NOMO-1 (cell line): ENCODE data around the gene RDH13.
"Not testable (repeated sequence)": the region's sequence is repeated elsewhere in the genome, so short reads cannot be mapped to it uniquely, and the experiment has no call there.

Experiments
- DNase-seq, 2 experiments: peaks; one replicate each; lab custom pipeline; 2025; ENCODE audit not compliant: unreplicated experiment in 2 of 2; lab: John Stamatoyannopoulos, UW

RDH13 gene

DNA sequence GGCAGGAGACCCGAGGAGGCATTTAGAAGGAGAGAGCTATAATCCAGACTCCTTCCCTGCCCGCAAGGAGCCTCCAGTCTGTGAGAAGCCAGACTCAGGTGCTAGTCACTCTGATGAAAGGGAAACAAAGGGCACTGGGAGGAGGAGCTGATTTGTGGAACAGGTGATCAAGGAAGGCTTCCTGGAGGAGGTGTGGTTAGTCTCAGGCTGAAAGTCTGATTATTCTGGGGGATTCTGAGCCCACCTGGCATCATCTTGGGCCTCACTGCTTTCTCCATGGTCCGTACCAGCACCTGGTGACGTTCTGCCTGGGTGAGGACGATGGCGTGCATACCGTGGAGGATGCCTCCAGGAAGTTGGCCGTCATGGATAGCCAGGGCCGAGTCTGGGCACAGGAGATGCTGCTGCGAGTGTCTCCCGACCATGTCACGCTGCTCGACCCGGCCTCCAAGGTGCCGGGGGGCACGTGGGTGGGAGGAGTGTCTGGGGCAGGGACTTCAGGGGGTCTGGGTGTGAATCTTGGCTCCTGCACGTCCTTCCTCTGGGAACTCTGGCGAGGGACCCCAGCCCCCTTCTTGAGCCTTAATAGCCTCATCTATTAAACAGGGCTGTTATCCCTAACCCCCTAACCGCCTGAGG lies 16.6 kb upstream of the RDH13 start:
- DNase-seq = no peak

DNA sequence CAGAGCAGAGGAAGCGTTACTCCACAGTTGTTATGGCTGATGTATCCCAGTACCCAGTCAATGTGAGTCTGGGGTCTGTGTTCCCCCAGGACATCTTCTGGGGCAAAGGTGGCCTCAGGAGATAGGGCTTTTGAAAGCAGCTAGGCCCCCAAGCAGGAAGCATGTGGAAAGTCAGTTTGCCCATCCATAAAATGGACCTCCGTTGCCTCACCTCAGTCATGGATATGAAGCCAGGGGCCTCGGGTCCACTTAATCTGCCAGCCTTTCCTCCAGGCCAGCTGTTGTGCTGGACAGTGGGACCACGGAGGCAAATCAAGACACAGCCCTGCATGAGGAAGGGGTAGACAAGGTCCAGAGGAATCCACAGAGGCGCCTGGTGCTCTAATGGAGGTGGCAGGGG lies 16.0 kb upstream of the RDH13 start:
- DNase-seq = no peak

DNA sequence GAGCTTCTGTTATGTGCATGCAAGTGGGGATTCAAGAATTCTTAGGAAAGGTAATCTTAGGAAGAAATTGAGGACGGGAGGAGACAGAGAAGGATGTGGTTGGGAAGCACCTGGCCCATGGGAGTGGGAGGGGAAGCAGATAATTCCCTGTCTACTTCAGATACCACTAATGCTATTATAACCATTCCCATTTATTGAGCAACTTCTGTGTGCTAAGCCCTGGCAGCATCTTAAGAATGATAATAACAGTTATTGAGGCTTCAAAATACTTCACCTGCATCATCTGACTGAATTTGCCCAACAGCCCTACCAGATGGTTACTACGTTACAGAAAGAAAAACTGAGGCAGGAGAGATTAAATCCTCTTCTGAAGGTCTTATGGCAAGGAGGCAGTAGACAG lies 14.2 kb upstream of the RDH13 start:
- DNase-seq = no peak

DNA sequence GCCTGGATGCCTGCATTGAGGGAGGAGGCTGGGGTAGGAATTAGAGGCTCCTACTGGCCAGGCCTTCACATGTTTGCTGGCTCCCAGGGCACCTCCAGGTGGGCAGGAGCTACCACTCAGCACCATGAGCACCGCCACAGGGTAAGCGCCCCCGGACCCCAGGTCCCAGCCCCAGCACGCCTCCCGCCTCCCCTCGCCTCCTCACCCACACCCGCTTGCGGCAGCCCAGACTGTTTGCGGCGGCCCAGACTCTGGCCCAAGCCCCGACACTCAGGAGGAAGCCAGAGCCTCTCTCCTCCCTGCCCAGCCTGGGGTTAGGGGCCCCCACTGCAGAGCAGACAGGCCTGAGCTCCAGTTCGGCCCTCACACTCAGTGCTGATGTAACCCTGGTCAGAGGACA lies 13.4 kb upstream of the RDH13 start:
- no peak for DNase-seq

DNA sequence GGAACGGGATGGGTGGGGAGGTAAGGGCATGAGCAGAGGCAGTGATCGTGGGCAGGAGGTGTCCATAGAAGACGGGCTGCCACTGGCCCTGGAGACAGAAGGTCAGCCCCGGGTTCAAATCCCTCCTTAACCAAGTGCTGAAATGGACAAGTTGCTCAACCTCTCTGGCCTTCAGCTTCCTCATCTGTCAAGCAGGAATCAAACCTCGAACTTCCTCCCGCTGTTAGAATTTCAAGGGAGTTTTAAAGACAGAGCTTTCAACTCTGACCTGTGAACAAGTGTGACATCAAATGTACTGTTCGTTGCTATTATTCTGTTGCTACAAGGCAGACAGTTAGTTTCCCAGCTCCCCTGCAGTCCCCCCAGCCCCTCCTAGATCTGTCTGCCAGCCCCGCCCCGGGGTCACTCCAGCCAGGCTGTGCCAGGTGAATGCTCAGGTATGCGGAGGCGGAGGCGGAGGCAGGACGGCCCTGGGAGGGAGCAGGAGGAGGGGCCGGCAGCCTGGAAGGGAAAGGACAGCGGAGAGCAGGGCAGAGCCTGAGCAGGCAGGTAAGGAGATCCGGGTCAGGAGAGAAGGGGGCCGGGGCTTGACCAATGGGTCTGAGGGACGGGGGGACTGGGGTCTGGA lies 12.5 kb upstream of the RDH13 start, which contains the start of gene EPS8L1:
TSS of gene EPS8L1 (plus strand) at position 499 of the 628 bp plus-strand sequence. CDS start 576 bp downstream, outside the sequence.
- peak; percentile 19 to 42 for DNase-seq

DNA sequence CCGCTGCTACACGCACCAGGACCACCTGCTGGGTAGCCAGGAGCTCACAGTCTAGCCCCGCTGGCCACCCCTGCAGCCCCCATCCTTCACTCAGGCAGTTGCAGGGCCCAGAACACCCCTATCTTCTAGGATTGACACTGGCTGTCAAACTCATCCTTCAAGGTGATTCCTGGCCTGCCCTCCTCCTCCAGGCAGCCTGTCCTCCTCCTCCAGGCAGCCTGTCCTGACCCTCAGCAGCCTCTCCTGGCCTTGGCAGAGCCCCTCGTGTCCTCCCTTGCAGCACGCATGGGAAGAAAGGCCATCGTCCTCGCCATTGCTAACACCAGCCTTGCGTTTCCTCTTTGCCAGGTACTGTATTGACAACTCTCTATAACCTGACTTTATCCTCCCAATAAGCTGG lies 9.0 kb upstream of the RDH13 start:
- DNase-seq = no peak

DNA sequence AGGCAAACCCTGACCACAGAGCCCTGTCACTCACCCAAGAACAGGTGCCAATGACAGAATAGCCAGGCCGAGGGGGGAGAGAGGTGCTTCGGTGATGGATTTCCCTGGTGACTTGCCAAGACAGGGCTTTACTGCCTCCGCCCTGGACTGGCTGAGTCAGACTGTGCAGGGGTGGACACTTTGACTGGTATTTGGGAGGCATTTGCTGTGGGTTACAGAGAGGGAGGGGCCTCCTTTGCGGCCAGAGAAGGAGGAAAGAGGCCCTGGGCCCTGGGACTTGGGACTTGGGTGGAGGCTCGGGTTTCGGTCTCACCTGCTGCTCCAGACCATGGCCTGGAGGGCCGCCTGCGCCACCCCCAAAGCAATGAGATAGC lies 8.2 kb upstream of the RDH13 start:
- peak in 1 of 2 experiments; percentile 4 for DNase-seq

DNA sequence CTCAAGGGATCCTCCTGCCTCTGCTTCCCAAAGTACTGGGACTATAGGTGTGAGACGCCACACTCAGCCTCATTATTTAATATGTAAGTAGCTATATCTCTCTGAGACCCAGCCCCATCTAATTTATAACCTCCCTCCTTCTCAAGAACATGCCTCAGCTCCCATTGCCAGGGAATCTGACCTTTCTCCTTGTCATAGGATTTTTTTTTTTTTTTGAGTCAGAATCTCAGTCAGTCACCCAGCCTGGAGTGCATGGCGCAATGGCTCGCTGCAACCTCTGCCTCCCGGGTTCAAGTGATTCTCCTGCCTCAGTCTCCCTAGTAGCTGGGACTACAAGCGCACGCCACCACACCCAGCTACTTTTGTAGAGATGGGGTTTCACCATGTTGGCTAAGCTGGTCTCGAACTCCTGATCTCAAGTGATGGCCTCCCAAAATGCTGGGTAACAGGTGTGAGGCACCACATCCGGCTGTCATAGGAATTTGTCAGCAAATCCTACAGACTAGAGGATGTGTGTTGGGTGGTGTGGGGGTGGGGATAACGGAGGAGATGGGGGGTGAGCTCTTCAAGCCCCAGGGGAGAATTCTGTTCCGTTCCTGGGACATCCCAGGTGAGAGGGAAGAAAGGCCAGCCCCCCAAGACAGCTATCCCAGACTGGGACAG lies 7.6 kb upstream of the RDH13 start:
- no peak for DNase-seq

DNA sequence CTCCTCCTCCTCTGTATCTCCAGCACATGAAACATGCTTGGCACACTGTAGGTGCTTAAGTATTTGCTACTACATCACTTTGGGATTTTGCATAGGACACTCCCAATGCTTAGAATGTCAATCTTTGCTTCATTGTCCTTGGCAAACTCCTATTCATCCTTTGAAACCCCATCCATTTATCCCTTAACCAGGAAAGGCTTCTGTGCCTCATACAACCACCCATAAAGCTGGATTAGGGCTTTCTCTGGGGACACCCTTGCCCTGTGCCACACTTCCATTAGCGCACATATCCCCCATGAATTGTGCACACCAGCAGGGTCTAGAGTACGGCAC lies 6.9 kb upstream of the RDH13 start:
- DNase-seq = no peak

DNA sequence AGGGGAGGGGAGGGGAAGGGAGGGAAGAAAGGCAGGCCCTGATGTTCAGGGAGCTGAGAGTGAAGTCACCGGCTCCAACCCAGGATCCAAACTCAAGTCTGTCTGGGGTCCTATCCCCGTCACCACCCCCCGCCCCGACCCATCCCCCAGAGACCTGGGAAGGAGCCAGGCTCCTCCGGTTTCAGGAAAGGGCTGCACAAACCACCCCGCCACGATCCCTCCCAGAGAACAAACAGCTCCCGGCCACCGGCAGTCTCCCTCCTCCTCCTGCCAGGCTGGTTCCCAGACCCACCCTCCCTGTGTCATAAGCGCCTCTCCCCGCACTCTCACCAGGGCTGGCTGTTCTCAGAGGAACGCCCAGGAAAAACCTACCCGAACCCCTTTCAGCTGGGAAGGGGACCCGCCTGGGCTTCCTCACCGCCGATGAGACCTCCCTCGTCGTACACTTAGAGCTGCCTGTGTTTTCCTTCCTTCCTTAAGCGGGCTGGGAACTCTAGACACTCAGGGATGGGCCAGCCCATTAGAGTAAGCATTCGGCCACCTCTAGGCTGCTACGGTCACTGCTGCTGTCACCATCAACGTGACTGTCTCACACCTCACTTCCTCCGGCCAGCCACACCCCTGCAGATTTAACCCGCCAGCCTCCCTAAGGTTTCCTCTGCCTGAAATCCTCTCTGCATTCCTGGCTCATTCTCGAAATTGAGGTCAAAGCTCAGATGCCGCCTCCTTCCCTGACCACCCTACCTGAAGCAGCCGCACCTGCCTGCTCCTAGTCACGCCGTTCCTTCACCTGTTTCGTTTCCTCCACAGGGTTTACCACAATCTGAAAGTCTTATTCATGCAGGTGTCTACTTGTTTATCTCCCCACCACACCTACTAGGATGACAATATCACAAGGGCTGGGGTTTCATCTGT lies 6.3 kb upstream of the RDH13 start:
- peak in 1 of 2 experiments; percentile 5 for DNase-seq

DNA sequence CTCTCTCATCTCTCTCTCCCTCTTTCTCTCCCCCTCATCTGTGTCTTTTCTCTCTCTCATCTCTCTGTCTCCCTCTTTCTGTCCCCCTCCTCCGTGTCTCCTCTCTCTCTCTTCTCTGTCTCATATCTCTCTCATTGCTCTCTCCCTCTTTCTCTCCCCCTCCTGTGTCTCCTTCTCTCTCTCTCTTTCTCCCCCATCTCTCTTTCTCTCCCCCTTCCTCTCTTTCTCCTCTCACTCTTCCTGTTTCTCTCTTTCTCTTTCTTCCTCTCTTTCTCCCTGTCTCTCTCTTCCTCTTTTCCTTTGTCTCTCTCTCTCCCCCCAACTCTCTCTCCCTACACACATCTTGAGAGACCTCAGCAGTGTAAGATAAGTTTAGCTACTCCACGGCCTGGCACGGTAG lies 4.9 kb upstream of the RDH13 start:
- no peak for DNase-seq

DNA sequence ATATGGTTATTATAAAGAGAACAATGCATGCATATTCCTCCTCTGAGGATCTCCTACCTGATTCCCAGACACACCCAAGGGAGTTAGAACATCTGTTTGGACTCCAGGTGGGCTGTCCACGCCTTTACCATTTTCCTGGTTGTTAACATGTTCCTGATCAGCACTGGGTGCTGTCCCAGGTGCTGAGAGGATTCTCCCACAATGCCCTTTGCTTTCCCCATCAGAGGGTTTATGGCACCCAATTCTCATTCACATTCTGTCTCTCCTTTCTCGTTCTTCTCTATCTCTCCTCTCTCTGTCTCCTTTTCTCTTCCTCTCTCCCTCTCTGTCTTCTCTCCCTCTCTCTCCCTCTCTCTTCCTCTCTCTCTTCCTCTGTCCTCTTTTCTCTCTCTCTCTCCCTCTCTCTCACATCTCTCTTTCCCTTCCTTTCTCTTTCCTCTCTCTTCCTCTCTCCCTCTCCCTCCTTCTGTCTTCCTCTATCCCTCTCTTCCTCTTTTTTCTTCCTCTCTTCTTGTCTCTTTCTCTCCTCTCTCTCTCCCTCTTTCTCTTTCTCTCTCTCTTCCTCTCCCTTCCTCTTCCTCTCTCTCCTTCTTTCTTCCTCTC lies 3.3 kb upstream of the RDH13 start:
- DNase-seq = no peak

DNA sequence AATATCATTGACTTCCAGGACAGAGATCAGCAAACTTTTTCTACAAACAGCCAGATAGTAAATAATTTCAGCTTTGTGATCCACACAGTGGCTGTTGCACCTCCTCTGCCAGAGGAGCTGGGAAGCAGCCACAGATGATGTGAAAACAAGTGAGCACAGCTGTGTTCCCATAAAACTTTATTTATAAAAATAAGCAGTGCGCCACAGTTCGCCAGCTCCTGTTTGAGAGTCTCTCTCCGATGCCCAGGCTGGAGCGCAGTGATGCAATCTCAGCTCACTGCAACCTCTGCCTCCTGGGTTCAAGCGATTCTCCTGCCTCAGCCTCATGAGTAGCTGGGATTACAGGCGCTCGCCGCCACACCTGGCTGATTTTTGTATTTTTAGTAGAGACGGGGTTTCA lies 2.6 kb upstream of the RDH13 start:
- not testable (repeated sequence) for DNase-seq

DNA sequence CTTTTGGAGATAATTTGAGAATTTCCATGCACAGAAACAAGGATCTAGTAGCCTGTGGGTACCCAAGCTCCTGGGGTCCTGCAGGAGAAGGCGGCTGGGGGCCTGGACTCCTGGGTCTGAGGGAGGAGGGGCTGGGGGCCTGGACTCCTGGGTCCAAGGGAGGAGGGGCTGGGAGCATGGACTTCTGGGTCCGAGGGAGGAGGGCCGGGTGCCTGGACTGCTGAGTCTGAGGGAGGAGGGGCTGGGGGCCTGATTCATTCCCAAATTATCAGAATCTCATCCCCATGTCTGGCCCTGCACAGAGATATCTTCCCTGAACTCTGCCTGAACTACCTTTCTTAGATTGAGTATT lies 520 bp upstream of the RDH13 start:
- no peak for DNase-seq

DNA sequence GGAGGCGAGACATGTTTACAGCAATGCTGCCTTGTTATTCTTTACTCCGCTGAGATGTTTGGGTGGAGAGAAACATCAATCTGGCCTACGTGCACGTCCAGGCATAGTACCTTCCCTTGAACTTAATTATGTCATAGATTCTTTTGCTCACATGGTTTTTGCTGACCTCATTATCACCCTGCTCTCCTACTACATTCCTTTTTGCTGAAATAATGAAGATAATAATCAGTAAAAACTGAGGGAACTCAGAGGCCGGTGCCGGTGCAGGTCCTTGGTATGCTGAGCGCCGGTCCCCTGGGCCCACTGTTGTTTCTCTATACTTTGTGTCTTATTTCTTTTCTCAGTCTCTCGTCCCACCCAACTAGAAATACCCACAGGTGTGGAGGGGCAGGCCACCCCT lies 2.7 kb downstream of the RDH13 start:
- not testable (repeated sequence) for DNase-seq

DNA sequence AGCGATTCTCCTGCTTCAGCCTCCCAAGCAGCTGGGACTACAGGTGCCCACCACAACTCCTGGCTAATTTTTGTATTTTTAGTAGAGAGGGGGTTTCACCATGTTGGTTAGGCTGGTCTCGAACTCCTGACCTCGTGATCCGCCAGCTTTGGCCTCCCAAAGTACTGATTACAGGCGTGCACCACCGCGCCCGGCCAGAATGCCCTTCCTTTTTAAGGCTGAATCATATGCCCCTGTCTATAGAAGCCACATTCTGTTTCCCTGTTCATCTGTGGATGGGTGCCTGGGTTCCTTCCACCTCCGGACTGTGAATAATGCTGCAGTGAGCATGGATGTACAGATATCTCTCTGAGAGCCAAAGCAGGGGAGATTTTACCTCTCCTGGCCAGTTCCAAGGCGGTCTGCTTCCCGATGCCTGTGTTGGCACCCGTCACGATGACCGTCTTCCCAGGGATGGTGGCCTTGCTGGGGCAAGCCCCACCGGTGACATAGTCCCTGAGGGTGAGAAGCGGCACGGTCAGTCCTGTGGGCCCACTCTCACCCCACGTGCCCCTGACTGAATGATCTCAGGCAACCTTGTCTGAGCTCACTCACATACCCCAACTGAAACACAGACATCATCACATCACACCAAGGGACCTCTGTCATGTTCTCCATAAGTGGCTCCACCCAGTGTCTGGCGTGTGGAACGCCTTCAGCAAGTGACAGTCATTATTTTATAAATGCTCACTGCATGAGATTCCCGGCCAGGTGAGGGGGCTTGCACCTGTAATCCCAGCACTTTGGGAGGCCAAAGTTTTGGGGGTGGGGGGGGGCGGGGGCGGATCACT lies 4.0 kb downstream of the RDH13 start:
- DNase-seq = no peak

DNA sequence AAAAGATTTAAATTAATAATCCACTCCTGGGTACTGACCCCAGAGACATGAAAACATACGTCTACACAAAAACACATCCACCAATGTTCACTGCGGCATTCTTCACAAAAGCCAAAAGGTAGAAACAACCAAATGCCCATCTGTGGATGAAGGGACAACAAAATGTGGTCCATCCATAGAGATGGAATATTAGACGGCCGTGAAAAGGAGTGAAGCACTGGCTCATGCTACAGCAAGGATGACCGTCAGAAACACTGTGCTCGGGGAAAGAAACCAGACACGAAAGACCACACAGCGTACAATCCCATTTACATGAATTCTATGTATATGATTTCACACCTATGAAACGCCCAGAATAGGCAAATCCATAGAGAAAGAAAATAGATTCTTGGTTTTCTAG lies 6.1 kb downstream of the RDH13 start:
- DNase-seq = no peak

DNA sequence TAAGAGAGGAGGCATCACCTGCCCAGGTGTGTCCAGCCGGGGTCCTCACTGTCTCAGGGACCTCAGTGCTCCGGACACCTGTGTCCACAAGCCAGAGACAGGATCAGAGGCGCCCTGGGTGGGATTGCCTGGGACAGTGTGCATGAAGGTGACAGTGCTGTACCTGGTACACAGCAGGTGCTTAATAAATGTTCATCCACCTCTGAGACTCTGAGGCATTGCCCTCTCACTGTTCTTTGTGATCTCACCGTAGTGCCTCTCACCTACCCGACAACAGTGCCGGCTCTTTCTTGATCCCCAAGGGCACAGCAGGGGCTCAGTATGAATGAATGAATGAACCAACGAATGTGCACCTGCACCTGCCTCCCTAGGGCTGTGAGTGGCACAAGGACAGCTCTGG lies 9.2 kb downstream of the RDH13 start:
- no peak for DNase-seq

DNA sequence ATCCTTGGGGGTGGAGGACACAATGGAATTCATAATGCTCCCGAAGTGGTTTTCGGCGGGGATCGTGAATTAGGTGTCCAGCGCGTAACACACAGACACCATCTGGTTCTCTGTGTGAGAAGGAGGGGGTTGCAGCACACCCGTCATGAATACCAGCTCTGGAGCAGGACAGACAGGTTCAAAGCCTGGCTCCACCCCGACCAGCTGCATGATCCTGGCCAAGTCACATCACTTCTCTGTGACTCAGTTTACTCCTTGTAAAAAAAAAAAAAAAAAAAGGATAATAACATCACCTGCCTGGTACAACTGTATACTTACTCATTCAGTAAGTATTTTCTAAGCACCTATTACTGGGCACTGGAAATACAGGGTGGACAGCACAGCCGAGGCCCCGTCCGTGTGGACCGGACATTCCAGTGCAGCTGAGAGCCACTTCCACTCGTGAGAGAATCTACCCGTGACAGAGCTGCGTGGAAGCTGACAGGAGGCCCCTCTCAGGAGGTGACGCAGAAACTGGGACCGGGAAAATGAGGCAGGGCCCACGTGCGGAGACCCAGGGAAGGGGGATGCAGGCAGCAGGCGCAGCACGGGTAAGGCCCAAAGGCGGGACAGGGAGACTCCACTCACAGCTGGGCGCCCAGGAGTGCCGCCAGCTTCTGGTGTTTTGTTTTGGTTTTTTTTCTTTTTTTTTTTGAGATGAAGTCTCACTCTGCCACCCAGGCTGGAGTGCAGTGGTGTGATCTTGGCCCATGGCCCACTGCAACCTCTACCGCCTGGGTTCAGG lies 12.0 kb downstream of the RDH13 start:
- DNase-seq = no peak
